Panc1 (cell line): ENCODE results near the gene SSR2. TPM values are rescaled to one million over a fixed set of nuclear protein-coding genes. Genes with fewer than 3 reads are reported as not detected.
A peak's percentile ranks its signal among the peaks of the same experiment; 100 is the strongest.

Source experiments
- ATAC-seq: fragments of 200-7000 bp; cut with Tn5 transposase; 2 replicates; pipeline ENCODE4 v1.9.1; 2020; ENCODE audit warnings: mild to moderate bottlenecking, moderate library complexity
- BruUV-seq: library from RNA; stranded (reverse); fragments of 400-500 nt; replicated peaks from 2 replicates; lab custom pipeline; 2021; lab: Mats Ljungman, UMichigan
- CTCF ChIA-PET: fragments of 300-600 bp; sonication (Branson Sonifier 250); formaldehyde crosslinking; loops from one replicate; lab custom pipeline; 2022; ENCODE audit warnings: antibody characterized with exemption; lab: Charles Lee
- POLR2A ChIA-PET: fragments of 300-600 bp; sonication (Branson Sonifier 250); formaldehyde crosslinking; loops from one replicate; lab custom pipeline; 2022; ENCODE audit warnings: antibody characterized with exemption; lab: Charles Lee
- DNase-seq: peaks from one replicate; pipeline ENCODE4 v3.0.0-alpha.2; 2010; ENCODE audit warnings: low read depth, low spot score
- H3K27ac ChIP-seq: 2 replicates; pipeline ENCODE4 v1.5.1; 2011; ENCODE audit warnings: mild to moderate bottlenecking, low read length, inconsistent platforms
- H3K27me3 ChIP-seq: fragments of 200-500 bp; sonication (Bioruptor generic); 2 replicates; pipeline ENCODE4 v1.6.0; 2014; ENCODE audit warnings: low read length, inconsistent platforms; ENCODE audit not compliant: control insufficient read depth, insufficient read depth
- H3K36me3 ChIP-seq: fragments of 200-500 bp; sonication (Bioruptor generic); 2 replicates; pipeline ENCODE4 v1.5.1; 2014; ENCODE audit warnings: inconsistent platforms, mild to moderate bottlenecking, low read length, moderate library complexity; ENCODE audit not compliant: control insufficient read depth, insufficient read depth
- H3K4me1 ChIP-seq: 2 replicates; pipeline ENCODE4 v1.5.1; 2011; ENCODE audit warnings: inconsistent platforms, mild to moderate bottlenecking, low read length, moderate library complexity; ENCODE audit not compliant: control insufficient read depth, insufficient read depth
- H3K4me3 ChIP-seq, 2 experiments: 2 replicates each; pipeline ENCODE4 v1.5.1; 2011 to 2012; ENCODE audit warnings: low read depth in 2 of 2, low read length in 2 of 2, mild to moderate bottlenecking in 2 of 2, inconsistent platforms in 1 of 2, moderate library complexity in 1 of 2
- H3K9me3 ChIP-seq: fragments of 200-500 bp; sonication (Bioruptor generic); 2 replicates; pipeline ENCODE4 v1.5.1; 2014; ENCODE audit warnings: low read depth, mild to moderate bottlenecking, inconsistent platforms, low read length, moderate library complexity; ENCODE audit not compliant: control insufficient read depth, insufficient read depth
- POLR2AphosphoS5 ChIP-seq: IDR thresholded peaks from 2 replicates; pipeline ENCODE4 v1.6.1; 2012; ENCODE audit warnings: mild to moderate bottlenecking, low read depth, low read length, moderate library complexity
- SIN3A ChIP-seq: IDR thresholded peaks from 2 replicates; pipeline ENCODE4 v1.6.1; 2012; ENCODE audit warnings: low read depth, mild to moderate bottlenecking, low read length, moderate library complexity, borderline replicate concordance; ENCODE audit not compliant: insufficient read depth
- TCF7L2 ChIP-seq: IDR thresholded peaks from 2 replicates; pipeline ENCODE4 v1.6.1; 2011; ENCODE audit warnings: mild to moderate bottlenecking, low read depth, low read length, inconsistent platforms
- in situ Hi-C: cut with HindIII; loops from 2 replicates; pipeline ENCODE4 v1.10.0; 2016; ENCODE audit warnings: low sequenced_read_pairs, low pct_unique_long_range_greater_than_20kb
- intact Hi-C: fragments of 100-400 bp; cut with micrococcal nuclease; formaldehyde crosslinking; loops from one replicate; pipeline ENCODE4 v1.10.0; 2022; ENCODE audit not compliant: unreplicated experiment
- total RNA-seq: library from RNA; stranded (reverse); gene quantifications from one replicate; pipeline ENCODE4 v1.2.1, GENCODE V29; 2021; ENCODE audit not compliant: unreplicated experiment
- TF ChIP-seq, protein P1 (sequence below), 2 experiments: IDR thresholded peaks; 2 replicates each; pipeline ENCODE4 v1.6.1; 2011 to 2012; ENCODE audit warnings: low read depth in 2 of 2, control low read depth in 1 of 2, low read length in 1 of 2, mild to moderate bottlenecking in 1 of 2, moderate library complexity in 1 of 2; ENCODE audit not compliant: insufficient read depth in 1 of 2
- TF ChIP-seq, protein P2 (sequence below): fragments of 450-650 bp; IDR thresholded peaks from 2 replicates; pipeline ENCODE4 v1.5.1; 2017; ENCODE audit warnings: mild to moderate bottlenecking

SSR2 gene
- total RNA-seq, 1 experiment from 2014 or later, result 252 TPM

DNA sequence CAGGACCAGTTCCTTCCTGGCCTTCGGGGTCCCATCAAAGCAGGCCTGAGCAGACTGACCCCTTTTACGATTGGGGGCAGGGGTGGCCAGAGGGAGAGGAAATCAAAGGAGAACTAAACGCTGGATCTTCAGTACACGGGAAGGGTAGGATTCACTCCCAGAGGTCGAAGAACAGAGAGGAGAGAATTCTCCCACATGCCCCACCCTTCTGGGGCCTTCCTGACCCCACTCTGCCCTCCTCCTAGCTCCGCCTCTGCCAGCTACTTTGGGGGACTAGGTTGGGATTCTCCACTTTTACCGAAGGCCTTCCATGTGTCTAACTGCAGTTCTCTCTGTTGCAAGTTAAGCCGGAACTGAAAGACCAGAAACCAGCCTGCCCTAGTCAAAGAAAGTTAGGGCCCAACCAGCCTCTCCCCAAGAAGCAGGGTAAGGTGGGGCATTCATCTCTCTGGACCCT is 41.8 kb downstream of the SSR2 start:
- Histone ChIP-seq H3K4me3 (peak overlapping the region; percentile 82 to 89), H3K27ac (peak overlapping the region; percentile 99), H3K4me1 (peaks cover 67% of the 10 kb centered on the region), H3K36me3 (peaks cover 2% of the 10 kb centered on the region; the same call in 1 of the 2 replicates), H3K9me3 (no peaks in the 10 kb centered on the region), H3K27me3 (no peaks in the 10 kb centered on the region)
- BruUV-seq, result TSS peak; percentile 76
- ChIA-PET CTCF (interaction anchor here (0.6 to 0.9 kb wide), 2 partner anchors 39 to 40 kb away, joined by 3 to 6 read pairs; no protein-coding TSS in a partner anchor), POLR2A (interaction anchor here (0.5 kb wide), 1 partner anchor 259 kb away, joined by 3 read pairs; no protein-coding TSS in a partner anchor)
- ATAC-seq (peak; percentile 18), DNase-seq (no peak)
- TF ChIP-seq, protein P1, sequence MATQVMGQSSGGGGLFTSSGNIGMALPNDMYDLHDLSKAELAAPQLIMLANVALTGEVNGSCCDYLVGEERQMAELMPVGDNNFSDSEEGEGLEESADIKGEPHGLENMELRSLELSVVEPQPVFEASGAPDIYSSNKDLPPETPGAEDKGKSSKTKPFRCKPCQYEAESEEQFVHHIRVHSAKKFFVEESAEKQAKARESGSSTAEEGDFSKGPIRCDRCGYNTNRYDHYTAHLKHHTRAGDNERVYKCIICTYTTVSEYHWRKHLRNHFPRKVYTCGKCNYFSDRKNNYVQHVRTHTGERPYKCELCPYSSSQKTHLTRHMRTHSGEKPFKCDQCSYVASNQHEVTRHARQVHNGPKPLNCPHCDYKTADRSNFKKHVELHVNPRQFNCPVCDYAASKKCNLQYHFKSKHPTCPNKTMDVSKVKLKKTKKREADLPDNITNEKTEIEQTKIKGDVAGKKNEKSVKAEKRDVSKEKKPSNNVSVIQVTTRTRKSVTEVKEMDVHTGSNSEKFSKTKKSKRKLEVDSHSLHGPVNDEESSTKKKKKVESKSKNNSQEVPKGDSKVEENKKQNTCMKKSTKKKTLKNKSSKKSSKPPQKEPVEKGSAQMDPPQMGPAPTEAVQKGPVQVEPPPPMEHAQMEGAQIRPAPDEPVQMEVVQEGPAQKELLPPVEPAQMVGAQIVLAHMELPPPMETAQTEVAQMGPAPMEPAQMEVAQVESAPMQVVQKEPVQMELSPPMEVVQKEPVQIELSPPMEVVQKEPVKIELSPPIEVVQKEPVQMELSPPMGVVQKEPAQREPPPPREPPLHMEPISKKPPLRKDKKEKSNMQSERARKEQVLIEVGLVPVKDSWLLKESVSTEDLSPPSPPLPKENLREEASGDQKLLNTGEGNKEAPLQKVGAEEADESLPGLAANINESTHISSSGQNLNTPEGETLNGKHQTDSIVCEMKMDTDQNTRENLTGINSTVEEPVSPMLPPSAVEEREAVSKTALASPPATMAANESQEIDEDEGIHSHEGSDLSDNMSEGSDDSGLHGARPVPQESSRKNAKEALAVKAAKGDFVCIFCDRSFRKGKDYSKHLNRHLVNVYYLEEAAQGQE (IDR thresholded peaks at IDR 0.05; ENCODE audit: insufficient read depth in 1 of 2, low read depth in 2 of 2, low read length in 1 of 2), result no peak
- TF ChIP-seq, protein P2, sequence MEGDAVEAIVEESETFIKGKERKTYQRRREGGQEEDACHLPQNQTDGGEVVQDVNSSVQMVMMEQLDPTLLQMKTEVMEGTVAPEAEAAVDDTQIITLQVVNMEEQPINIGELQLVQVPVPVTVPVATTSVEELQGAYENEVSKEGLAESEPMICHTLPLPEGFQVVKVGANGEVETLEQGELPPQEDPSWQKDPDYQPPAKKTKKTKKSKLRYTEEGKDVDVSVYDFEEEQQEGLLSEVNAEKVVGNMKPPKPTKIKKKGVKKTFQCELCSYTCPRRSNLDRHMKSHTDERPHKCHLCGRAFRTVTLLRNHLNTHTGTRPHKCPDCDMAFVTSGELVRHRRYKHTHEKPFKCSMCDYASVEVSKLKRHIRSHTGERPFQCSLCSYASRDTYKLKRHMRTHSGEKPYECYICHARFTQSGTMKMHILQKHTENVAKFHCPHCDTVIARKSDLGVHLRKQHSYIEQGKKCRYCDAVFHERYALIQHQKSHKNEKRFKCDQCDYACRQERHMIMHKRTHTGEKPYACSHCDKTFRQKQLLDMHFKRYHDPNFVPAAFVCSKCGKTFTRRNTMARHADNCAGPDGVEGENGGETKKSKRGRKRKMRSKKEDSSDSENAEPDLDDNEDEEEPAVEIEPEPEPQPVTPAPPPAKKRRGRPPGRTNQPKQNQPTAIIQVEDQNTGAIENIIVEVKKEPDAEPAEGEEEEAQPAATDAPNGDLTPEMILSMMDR, result no peak
- TF ChIP-seq TCF7L2, result no peak
- TF ChIP-seq SIN3A, result no peak
- TF ChIP-seq POLR2AphosphoS5, result no peak
- in situ Hi-C loops (no loop called here), intact Hi-C loops (no loop called here)

DNA sequence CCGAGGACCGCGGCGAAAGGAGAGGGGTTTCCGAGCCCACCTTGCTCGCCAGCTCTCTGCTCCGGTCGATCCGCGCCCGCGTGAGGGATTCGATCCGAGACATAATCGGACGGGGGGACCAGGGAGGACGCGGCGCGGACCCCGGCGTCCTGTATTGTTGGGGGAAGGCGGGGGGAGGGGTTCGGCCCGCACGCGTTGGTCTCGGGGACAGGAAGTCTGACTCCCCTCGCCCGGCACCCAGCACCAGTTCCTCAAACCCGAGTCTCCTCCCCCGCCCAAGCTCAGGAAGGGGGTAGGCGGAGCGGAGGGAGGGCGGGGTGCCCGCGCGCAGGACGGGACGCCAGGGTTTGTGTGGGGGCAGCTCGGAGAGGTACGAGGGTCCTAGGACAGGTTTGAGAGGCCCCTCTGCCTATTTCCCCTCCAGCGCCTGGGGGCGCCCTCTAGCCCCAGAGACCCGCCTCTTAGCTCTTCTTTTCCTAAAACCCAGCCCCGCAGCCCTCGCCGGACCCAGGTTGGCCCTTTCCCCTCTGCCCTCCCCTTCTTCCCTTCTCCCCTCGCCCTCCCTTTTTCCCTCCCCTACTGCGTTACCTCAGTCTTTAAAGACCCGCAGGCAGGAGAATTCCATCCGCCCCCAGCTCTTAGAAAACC is 42.3 kb downstream of the SSR2 start, which contains the start of gene ARHGEF2:
ARHGEF2 (minus strand) TSS at position 223 of the 648 bp plus-strand sequence; CDS start at position 103, 120 bp downstream.
- intact Hi-C loops, result no loop called here
- Histone ChIP-seq H3K36me3 (peaks cover 2% of the 10 kb centered on the region; the same call in 1 of the 2 replicates), H3K4me3 (peak within 1 kb of the TSS; percentile 82 to 89), H3K27me3 (no peaks in the 10 kb centered on the region), H3K27ac (peak within 1 kb of the TSS; percentile 99), H3K9me3 (no peaks in the 10 kb centered on the region), H3K4me1 (peaks cover 61% of the 10 kb centered on the region)
- no peak for DNase-seq
- TF ChIP-seq POLR2AphosphoS5 (peak; percentile 84), TCF7L2 (no peak), SIN3A (peak; percentile 60; the same call in 1 of the 2 replicates)
- TF ChIP-seq, protein P2, result no peak
- TF ChIP-seq, protein P1 (IDR thresholded peaks at IDR 0.05; ENCODE audit: insufficient read depth in 1 of 2, low read depth in 2 of 2, low read length in 1 of 2), result no peak
- no TSS peak for BruUV-seq
- ChIA-PET CTCF (interaction anchor here (0.6 to 1.1 kb wide), 3 partner anchors 12 to 40 kb away, joined by 3 to 6 read pairs (median 3); no protein-coding TSS in a partner anchor), POLR2A (interaction anchor here (0.5 to 0.7 kb wide), 3 partner anchors 234 to 462 kb away, joined by 3 to 14 read pairs (median 5); no protein-coding TSS in a partner anchor)
- in situ Hi-C loops, result no loop called here
- peak; percentile 85 for ATAC-seq
